Peyer's patch (tissue), 4 donors: ENCODE measurements around the gene HYCC1. TPM values are rescaled to one million over a fixed set of nuclear protein-coding genes. Genes with fewer than 3 reads are reported as not detected.
"Not testable (repeated sequence)": the region's sequence is repeated elsewhere in the genome, so short reads cannot be mapped to it uniquely, and the experiment has no call there.

Source experiments
- DNase-seq, 3 donors: peaks; one replicate each; pipeline ENCODE4 v3.0.0-alpha.2; 2017 to 2019
- H3K27ac ChIP-seq, 4 donors: fragments of 200-600 bp; sonication (generic); one replicate each; pipeline ENCODE4 v1.5.1; 2016 to 2019
- H3K27me3 ChIP-seq, 2 donors: fragments of 200-600 bp; sonication (generic); one replicate each; pipeline ENCODE4 v1.5.1; 2019
- H3K36me3 ChIP-seq, 3 donors: fragments of 200-600 bp; sonication (generic); one replicate each; pipeline ENCODE4 v1.5.1; 2016 to 2019
- H3K4me1 ChIP-seq, 4 donors: fragments of 200-600 bp; sonication (generic); one replicate each; pipeline ENCODE4 v1.5.1; 2016 to 2019
- H3K4me3 ChIP-seq, 4 donors: fragments of 200-600 bp; sonication (generic); 1 replicate in 3 of 4; 2 replicates in 1 of 4; pipeline ENCODE4 v1.5.1; 2016 to 2019; ENCODE audit warnings: mild to moderate bottlenecking in 1 of 4
- H3K9me3 ChIP-seq, 4 donors: fragments of 200-600 bp; sonication (generic); one replicate each; pipeline ENCODE4 v1.5.1; 2016 to 2019; ENCODE audit warnings: mild to moderate bottlenecking in 1 of 4
- POLR2A ChIP-seq, 2 donors: fragments of 450-650 bp; IDR thresholded peaks; one replicate each; pipeline ENCODE4 v1.5.1; 2017; ENCODE audit warnings: antibody characterized with exemption in 2 of 2, mild to moderate bottlenecking in 2 of 2, moderate library complexity in 2 of 2
- total RNA-seq, 4 donors: library from RNA; depleted of rRNA; stranded (reverse); fragments of >200 nt; gene quantifications; one replicate each; pipeline ENCODE4 v1.1.0, GENCODE V29; 2016
- TF ChIP-seq, protein P1 (sequence below), 6 experiments: fragments of 450-650 bp in 4 of 6; fragments of 200-600 bp in 2 of 6; sonication (generic) in 1 of 6; IDR thresholded peaks; one replicate each; pipeline ENCODE4 v1.5.1; 2017 to 2019; ENCODE audit warnings: antibody characterized with exemption in 6 of 6, mild to moderate bottlenecking in 3 of 6, moderate library complexity in 1 of 6

The HYCC1 gene
- total RNA-seq, 4 donors from 2014 or later: 26.0 to 47.0 (median 34.1) TPM

DNA sequence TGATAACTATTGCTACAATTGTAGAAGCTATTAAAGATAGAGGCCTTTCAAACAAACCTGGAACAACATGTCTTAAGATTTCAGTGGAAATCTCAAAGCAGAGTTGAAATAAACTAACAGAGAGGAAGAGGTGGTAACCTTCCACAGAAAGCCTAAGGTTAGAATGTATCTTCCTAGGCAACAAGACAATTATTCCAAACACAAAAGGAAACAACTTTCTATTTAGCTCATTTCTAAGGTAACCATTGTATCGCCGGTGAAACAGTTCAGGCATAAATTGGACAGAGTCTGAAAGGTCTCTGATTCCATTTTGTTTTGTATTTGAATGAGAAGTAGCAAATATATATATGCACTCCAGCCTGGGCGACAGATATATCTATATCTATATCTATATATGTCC is 30.7 kb upstream of the HYCC1 start:
- no peaks in the 10 kb centered on the region for H3K4me1 ChIP-seq
- H3K27ac ChIP-seq: no peak overlapping the region
- H3K4me3 ChIP-seq: no peak overlapping the region
- H3K36me3 ChIP-seq: no peaks in the 10 kb centered on the region
- no peaks in the 10 kb centered on the region for H3K27me3 ChIP-seq
- no peaks in the 10 kb centered on the region for H3K9me3 ChIP-seq
- no peak for DNase-seq
- TF ChIP-seq, protein P1, sequence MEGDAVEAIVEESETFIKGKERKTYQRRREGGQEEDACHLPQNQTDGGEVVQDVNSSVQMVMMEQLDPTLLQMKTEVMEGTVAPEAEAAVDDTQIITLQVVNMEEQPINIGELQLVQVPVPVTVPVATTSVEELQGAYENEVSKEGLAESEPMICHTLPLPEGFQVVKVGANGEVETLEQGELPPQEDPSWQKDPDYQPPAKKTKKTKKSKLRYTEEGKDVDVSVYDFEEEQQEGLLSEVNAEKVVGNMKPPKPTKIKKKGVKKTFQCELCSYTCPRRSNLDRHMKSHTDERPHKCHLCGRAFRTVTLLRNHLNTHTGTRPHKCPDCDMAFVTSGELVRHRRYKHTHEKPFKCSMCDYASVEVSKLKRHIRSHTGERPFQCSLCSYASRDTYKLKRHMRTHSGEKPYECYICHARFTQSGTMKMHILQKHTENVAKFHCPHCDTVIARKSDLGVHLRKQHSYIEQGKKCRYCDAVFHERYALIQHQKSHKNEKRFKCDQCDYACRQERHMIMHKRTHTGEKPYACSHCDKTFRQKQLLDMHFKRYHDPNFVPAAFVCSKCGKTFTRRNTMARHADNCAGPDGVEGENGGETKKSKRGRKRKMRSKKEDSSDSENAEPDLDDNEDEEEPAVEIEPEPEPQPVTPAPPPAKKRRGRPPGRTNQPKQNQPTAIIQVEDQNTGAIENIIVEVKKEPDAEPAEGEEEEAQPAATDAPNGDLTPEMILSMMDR (IDR thresholded peaks at IDR 0.05): no peak
- no peak for TF ChIP-seq POLR2A (IDR thresholded peaks at IDR 0.05)

DNA sequence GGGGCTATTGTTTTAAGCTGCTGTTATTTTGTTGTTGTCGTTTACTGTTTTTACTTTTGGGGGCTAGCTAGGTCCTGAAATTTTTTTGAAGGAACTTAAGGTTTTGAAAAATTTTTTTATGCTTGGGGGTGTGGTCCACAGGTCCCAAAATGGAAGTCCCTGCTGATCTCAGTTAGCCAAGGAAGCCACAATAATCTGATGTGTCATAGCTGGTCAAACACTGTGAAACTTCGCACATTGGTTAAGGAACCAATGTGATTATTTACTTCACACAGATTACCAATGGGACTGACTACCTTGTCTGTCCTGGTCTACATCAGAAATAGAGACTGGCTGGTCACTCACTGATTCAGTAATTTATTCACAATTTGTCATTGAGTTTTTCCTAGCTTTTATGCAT is 29.5 kb upstream of the HYCC1 start:
- DNase-seq: no peak
- H3K4me3 ChIP-seq: no peak overlapping the region
- TF ChIP-seq, protein P1 (IDR thresholded peaks at IDR 0.05): no peak
- no peak for TF ChIP-seq POLR2A (IDR thresholded peaks at IDR 0.05)
- H3K4me1 ChIP-seq: no peaks in the 10 kb centered on the region
- H3K27ac ChIP-seq: no peak overlapping the region
- no peaks in the 10 kb centered on the region for H3K9me3 ChIP-seq
- H3K27me3 ChIP-seq: no peaks in the 10 kb centered on the region
- no peaks in the 10 kb centered on the region for H3K36me3 ChIP-seq

DNA sequence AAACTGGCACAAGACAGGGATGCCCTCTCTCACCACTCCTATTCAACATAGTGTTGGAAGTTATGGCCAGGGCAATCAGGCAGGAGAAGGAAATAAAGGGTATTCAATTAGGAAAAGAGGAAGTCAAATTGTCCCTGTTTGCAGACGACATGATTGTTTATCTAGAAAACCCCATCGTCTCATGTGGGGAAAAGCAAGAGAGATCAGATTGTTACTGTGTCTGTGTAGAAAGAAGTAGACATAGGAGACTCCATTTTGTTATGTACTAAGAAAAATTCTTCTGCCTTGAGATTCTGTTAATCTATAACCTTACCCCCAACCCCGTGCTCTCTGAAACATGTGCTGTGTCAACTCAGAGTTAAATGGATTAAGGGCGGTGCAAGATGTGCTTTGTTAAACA is 25.7 kb upstream of the HYCC1 start:
- not testable (repeated sequence) for H3K36me3 ChIP-seq, H3K4me3 ChIP-seq, H3K27ac ChIP-seq, H3K9me3 ChIP-seq, H3K27me3 ChIP-seq, DNase-seq, H3K4me1 ChIP-seq

DNA sequence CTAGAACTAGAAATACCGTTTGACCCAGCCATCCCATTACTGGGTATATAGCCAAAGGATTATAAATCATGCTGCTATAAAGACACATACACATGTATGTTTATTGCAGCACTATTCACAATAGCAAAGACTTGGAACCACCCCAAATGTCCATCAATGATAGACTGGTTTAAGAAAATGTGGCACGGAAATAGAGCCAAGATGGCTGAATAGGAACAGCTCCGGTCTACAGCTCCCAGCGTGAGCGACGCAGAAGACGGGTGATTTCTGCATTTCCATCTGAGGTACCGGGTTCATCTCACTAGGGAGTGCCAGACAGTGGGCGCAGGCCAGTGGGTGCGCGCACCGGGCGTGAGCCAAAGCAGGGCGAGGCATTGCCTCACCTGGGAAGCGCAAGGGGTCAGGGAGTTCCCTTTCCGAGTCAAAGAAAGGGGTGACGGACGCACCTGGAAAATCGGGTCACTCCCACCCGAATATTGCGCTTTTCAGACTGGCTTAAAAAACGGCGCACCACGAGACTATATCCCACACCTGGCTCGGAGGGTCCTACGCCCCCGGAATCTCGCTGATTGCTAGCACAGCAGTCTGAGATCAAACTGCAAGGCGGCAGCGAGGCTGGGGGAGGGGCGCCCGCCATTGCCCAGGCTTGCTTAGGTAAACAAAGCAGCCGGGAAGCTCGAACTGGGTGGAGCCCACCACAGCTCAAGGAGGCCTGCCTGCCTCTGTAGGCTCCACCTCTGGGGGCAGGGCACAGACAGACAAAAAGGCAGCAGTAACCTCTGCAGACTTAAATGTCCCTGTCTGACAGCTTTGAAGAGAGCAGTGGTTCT is 21.8 kb upstream of the HYCC1 start:
- H3K27ac ChIP-seq, H3K9me3 ChIP-seq, H3K27me3 ChIP-seq, DNase-seq, H3K36me3 ChIP-seq, H3K4me1 ChIP-seq, H3K4me3 ChIP-seq: not testable (repeated sequence)

DNA sequence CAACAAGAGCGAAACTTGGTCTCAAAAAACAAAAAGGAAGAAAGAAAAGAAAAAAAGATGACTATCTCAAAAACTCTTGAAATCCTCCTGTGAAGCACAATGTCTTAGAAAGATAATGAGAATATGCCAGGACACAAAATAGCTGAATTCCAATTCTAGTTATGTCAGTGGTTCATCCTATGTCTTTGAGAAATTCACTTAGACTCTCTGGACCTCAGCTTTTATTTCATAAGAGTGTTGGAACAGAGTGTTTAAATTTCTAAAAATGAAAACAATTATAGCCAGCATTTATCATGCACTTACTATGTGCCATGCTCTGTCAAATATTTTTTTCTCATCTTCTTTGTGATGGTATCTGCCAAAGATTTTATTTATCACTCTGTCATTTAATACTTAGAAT is 13.3 kb upstream of the HYCC1 start:
- no peak overlapping the region for H3K27ac ChIP-seq
- TF ChIP-seq, protein P1 (IDR thresholded peaks at IDR 0.05): no peak
- no peak for TF ChIP-seq POLR2A (IDR thresholded peaks at IDR 0.05)
- no peaks in the 10 kb centered on the region for H3K27me3 ChIP-seq
- H3K4me1 ChIP-seq: no peaks in the 10 kb centered on the region
- DNase-seq: no peak
- no peaks in the 10 kb centered on the region for H3K9me3 ChIP-seq
- H3K36me3 ChIP-seq: no peaks in the 10 kb centered on the region
- no peak overlapping the region for H3K4me3 ChIP-seq

DNA sequence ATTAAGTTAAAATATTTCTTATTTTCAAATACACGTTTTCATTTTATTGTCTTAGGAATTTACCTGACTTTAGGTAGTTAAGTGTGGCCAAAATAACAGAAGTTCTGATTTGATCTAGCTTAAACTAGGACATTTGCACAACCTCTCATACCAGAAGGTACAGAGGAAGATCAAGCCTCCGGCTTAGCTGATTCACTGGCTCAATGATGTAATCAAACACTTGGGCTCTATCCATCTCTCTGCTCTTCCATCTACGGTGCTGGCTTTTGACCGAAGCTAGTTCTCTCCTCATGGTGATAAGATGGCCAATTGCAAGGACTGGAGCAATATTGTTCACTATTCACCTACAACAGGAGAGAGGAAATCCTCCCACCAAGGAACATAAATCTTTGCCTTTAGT is 12.2 kb upstream of the HYCC1 start:
- TF ChIP-seq, protein P1 (IDR thresholded peaks at IDR 0.05): no peak
- TF ChIP-seq POLR2A (IDR thresholded peaks at IDR 0.05): no peak
- H3K27me3 ChIP-seq: no peaks in the 10 kb centered on the region
- DNase-seq: no peak
- H3K9me3 ChIP-seq: no peaks in the 10 kb centered on the region
- H3K4me1 ChIP-seq: no peaks in the 10 kb centered on the region
- no peak overlapping the region for H3K4me3 ChIP-seq
- H3K36me3 ChIP-seq: no peaks in the 10 kb centered on the region
- H3K27ac ChIP-seq: no peak overlapping the region

DNA sequence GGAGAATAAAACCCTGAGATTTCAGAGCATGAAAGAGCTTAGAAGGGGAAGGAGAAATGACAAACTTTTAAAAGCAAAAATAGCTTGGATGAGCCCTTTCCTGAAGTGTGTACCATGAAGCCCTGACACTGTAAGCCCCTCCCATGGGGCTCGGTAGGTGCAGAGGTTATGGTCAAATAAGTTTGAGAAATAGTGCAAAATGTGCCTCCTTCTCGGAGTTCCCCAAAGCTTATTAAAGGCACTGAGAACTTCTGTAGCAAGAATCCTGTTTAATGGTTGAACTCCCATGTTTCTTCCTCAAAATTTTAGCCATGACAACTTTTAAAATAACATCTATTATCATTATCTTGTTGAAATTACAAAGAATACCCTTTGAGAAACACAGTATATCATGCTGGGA is 10.5 kb upstream of the HYCC1 start:
- TF ChIP-seq, protein P1 (IDR thresholded peaks at IDR 0.05): no peak
- TF ChIP-seq POLR2A (IDR thresholded peaks at IDR 0.05): no peak
- Histone ChIP-seq H3K9me3 (no peaks in the 10 kb centered on the region), H3K4me3 (no peak overlapping the region)

More for the DNA sequence above, 10.5 kb upstream of the HYCC1 start:
- Histone ChIP-seq H3K27ac (no peak overlapping the region), H3K27me3 (no peaks in the 10 kb centered on the region), H3K4me1 (no peaks in the 10 kb centered on the region), H3K36me3 (no peaks in the 10 kb centered on the region)
- no peak for DNase-seq
